GM12892 (cell line): ENCODE data around the gene ZNF827.

Experiments
- DNase-seq: peaks from one replicate; pipeline ENCODE4 v3.0.0; 2011; ENCODE audit not compliant: insufficient read length
- FAIRE-seq: peaks from 2 replicates; lab custom pipeline; 2011; peaks lifted over from hg19 to GRCh38; lab: Jason Lieb, UNC
- POLR2A ChIP-seq: IDR thresholded peaks from 2 replicates; pipeline ENCODE4 v1.6.1; 2011; ENCODE audit warnings: low read depth, low read length, control low read depth
- POLR2AphosphoS5 ChIP-seq: IDR thresholded peaks from 2 replicates; pipeline ENCODE4 v1.6.1; 2011; ENCODE audit warnings: low read depth, low read length, control low read depth
- TAF1 ChIP-seq: IDR thresholded peaks from 2 replicates; pipeline ENCODE4 v1.6.1; 2011; ENCODE audit warnings: low read depth, mild to moderate bottlenecking, control low read depth, low read length, borderline replicate concordance

ZNF827 gene

DNA sequence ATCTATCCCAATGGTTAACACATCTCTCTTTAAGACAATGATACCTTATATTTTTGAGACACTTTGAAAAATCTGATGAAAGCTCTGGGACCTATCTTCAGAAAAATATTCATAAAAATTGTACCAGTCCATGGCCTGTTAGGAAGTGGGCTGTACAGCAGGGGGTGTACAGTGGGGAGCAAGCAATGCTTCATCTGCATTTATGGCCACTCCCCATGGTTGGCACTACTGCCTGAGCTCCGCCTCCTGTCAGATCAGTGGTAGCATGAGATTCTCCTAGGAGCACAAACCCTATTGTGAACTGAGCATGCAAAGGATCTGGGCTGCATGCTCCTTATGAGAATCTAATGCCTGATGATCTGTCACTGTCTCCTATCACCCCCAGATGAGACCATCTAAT lies 216.1 kb downstream of the ZNF827 start:
- TF ChIP-seq TAF1 (no peak), POLR2A (no peak), POLR2AphosphoS5 (no peak)
- no peak for FAIRE-seq
- DNase-seq = no peak

DNA sequence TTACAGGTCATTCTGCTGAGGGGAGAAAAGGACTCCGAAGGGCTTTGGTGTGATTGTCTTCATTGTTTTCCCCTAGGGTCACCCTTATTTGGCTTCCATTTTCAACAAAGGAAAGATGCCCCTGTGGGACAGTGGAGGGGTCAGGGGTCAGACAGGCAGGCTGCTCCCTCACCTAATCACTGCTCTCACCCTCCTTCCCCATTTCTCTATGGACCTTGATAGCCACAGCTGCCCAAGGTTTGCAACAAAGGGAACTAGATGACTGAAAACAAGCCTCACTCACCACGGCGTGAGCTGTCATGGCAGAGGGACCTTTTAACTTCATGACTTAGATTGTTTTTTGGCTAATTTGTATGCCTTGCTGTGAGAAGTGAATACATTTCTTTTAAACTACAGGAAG lies 218.0 kb downstream of the ZNF827 start:
- no peak for TF ChIP-seq POLR2AphosphoS5
- no peak for TF ChIP-seq POLR2A
- no peak for TF ChIP-seq TAF1
- no peak for DNase-seq
- peak; percentile 78 for FAIRE-seq

DNA sequence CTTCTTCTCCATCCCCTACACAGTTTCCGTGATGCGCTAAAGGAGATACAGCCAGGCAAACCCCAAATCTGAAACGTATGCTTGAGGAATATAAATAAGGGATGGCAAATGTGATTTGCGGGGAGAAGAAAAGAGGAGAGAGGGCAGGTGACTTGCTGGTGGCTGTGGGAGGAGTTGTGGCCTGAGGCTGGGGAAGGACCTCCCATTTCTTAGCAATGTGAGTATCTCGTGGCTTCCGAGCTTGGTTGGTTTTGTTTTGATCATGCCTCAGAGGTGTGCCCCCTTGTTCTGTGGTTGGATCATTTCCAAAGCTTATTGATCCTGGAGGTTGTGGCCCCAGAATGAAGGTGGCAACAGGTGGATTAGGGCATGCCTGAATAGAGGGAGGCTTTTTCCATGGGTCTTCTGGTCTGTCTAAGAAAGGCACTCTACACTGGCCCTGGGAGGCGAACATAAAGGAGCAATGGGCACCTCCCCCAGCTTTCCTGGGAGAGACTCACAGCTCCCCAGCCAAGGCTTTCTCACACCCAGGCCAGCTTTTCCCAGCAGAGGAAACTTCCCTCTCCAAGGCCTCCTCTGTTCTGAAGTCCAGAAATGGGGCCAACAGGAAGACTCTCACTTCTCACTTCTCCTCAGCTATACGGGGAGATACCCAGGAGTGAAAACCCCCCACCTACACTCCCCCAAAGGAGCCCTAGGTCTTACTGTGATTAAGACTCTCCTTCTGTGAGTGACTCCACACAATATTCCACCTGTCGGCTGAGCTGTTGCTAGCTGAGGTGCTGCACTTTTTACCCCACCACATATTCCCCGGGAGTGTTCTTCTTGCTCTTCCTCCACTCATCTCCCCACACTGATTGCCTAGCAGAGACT lies 218.6 kb downstream of the ZNF827 start:
- DNase-seq = no peak
- peak; percentile 88 for FAIRE-seq
- TF ChIP-seq POLR2A (no peak), POLR2AphosphoS5 (no peak)

DNA sequence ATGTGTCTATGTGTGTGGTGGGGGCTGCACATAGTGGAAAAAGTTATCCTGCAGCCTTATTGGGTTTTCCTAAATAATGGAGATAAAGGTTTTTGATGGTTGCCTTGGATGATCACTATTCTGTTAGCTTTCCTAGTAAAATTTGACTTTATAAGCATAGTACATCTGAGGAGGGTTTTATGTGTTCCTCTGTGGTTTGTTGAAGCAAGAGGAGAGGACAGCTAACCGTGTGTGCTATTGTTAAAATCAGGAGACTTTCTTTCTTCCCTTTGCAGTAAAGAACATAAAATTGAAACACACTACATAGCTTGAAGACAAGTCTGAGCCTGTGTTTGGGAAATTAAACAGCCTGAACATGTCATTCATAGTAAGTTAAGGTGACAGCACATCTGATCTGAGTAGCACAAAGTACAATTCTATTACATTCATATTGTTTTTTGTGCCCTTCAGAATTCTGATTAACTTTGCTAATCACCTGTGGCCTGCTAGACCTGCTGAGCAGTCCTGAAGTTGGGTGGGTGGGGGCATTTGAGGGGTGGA lies 221.9 kb downstream of the ZNF827 start:
- peak; percentile 14 for FAIRE-seq
- TF ChIP-seq TAF1 = no peak
- no peak for TF ChIP-seq POLR2A

DNA sequence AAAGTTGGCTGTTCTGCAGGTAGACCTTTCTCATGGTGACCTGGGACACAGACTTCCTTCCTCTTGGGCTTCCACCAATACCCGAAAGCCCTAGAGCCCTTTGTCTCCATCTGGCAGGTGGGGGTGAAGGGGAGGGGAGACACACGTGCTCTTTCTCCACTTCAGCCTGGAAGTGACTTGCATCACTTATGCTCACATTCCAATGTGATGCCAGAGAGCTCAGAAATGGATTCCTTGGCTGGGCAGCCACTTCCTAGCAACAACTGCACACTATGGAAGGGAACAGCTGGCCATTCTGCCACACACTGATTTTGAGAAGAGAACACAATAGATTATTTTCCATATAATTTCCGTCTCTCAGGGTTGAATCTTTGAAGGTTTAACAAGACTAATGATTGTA lies 222.4 kb downstream of the ZNF827 start:
- TF ChIP-seq POLR2AphosphoS5 (no peak), TAF1 (no peak), POLR2A (no peak)
- FAIRE-seq (no peak), DNase-seq (no peak)

More for the DNA sequence above, 221.9 kb downstream of the ZNF827 start:
- no peak for DNase-seq

DNA sequence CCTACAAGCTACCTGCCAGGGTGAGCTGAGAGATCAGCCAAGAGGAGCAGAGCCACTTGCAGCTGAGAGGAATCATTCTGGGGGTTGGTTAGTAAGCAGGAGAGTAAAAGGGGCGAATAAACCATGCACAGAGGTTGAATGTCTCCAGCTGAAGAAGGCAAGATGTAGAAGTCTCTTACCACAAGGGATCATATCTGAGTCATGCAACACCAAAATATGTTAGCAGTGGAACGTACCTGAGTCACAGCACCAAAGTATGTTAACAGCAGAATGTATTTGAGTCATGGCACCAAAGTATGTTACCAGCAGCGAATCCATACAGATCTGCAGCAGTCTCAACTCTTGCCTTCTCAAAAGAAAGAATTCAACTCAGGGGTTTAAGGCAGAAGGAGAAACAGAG lies 228.8 kb downstream of the ZNF827 start:
- no peak for DNase-seq

DNA sequence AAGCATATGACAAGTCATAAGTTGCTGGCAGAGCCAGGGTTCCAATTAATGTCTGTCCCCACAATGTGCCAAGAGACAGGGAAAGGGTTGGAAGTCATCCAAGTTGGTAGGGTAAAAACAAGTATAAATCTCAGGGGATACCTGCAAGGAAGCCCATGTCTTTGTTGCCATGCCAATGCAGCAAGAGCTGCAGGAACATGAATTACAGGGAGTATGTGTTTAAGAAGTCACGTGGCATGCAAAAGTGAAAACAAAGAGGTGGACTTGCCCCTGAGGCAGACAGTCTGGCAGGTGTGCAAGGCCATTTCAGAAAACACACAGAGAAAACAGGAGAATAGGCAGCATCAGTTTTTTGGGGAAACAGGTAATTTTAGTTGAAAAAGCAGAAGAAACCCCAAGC lies 229.3 kb downstream of the ZNF827 start:
- DNase-seq (no peak), FAIRE-seq (no peak)
- no peak for TF ChIP-seq POLR2A
- TF ChIP-seq TAF1 = no peak
- TF ChIP-seq POLR2AphosphoS5 = no peak

More for the DNA sequence above, 228.8 kb downstream of the ZNF827 start:
- FAIRE-seq = peak; percentile 76
- TF ChIP-seq POLR2A (no peak), POLR2AphosphoS5 (no peak), TAF1 (no peak)
